ENCODE measurements around the gene TSPAN8.

GRCh38 chr12:71142016-71142415 is 15.8 kb downstream of the TSPAN8 start:
- TF ChIP-seq CTCF (IDR thresholded peaks at IDR 0.05), result no peak
- TF ChIP-seq POLR2AphosphoS5 (IDR thresholded peaks at IDR 0.05), result no peak
- TF ChIP-seq EP300 (IDR thresholded peaks at IDR 0.05), result no peak
- no peak for TF ChIP-seq POLR2A (IDR thresholded peaks at IDR 0.05; ENCODE audit: low read depth)
